Non-pigmented ciliary epithelial cell (primary cell): ENCODE results near the gene SLC9A8.
"Not testable (repeated sequence)": the region's sequence is repeated elsewhere in the genome, so short reads cannot be mapped to it uniquely, and the experiment has no call there.

Source experiments
- DNase-seq: peaks from one replicate; pipeline ENCODE4 v3.0.0-alpha.2; 2010; ENCODE audit warnings: low read depth

Gene SLC9A8

GRCh38 chr20:49787371-49788357 is 25.0 kb upstream of the SLC9A8 start:
- no peak for DNase-seq

DNA sequence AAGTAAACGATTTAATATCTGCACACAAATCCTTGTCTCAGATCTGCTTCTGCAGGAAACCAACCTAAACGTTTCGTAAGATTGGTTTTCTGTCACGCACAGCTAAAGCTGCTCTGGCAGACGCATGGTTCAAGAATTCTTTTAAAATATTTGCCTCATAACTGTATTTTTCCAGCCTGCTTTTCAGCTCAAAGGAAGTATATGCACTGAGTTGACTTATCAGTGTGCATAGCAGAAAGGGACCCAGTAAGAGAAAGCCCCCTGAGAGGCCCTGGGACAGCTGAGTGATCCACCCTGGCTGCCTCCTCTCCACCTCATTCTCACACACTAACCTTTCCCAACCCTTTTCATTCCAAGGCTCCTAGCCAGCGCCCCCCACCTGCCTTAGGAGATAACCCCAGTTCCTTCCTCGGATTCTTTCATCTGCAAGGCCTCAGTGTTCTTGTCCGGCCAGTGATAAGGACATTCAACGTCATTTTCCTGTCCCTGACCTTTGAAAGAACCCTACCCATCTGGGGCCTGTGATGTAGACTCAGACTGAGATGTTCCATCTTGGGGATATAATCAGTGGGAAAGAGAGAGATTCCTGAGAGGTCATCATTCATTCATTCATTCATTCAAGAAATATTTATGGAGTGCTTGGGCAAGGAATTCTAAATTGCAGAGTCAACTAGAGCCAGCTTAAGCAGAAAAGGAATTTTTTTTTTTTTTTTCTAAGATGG is 22.4 kb upstream of the SLC9A8 start:
- DNase-seq, result no peak

DNA sequence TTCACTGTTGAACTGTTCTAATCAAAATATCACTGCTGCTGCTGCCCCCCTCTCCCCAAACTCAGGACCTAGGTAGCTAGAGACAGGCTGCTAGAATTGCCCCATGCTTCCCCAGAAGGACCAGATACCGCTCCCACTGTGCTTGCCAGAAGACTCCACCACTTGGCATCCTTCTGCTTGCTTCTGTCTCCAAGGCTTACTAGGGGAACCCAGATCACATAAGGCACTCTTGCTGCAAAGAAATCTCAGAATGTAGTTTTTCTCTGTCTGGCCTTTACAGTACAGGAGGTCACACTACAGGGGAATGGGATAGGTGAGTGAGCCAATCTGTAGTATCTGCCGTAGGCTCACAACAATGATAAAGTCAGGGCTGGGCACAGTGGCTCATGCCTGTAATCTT is 21.5 kb upstream of the SLC9A8 start:
- DNase-seq, result no peak

GRCh38 chr20:49792006-49792405 is 20.6 kb upstream of the SLC9A8 start:
- no peak for DNase-seq

DNA sequence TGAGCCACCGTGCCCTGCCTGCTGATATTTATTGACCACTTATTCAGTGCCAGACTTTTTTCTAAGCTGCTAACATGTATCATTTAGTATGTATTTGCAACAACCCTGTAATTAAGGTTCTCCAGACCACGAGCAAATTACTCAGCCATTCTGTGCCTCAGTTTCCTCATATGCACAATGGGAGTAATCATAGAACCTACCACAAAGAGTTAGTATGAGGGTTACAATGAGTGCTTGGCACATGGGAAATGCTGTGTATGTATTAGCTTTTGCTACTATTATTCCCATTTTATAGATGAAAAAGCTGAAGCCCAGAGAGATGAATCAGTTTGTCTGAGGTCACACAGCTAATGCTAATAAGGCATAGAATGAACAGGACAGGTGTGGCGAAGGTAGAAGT is 20.0 kb upstream of the SLC9A8 start:
- no peak for DNase-seq

- no peak for DNase-seq
These were observed 18.1 kb upstream of the SLC9A8 start for GRCh38 chr20:49794336-49795134.

DNA sequence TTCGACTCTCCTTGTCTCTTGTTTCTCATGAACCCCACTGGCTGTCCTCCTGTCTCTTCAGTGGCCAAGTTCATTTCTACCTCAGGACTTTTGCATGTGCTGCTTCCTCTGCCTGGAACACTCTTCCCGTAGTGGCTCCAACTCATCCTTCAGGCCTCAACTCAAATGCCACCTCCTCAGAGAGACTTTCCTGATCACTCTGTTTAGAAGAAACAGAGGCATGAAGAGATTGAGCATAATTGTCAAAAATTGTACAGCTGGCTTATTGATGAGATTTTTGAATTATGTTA is 17.5 kb upstream of the SLC9A8 start:
- no peak for DNase-seq

GRCh38 chr20:49796600-49797343 is 15.9 kb upstream of the SLC9A8 start:
- no peak for DNase-seq

GRCh38 chr20:49797344-49797615 is 15.3 kb upstream of the SLC9A8 start:
- no peak for DNase-seq

DNA sequence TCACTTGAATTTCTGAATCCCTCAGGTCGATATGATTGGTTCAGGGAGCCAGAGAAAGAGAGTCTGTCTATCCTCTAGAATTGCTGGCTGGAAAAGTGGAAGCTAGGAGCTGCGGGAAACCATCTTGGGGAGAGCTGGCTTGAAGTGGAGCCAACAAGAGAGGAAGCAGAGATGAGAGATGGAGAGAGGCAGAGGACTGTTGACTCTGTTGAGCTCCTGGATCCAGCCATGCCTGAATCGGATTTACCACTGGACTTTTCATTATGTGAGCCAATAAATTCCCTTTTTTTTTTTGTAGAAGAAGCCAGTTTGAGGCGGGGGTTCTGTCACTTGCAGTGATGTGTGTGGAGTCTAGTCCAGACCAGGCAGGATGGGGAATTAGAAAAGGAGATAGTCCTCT is 13.9 kb upstream of the SLC9A8 start:
- no peak for DNase-seq

GRCh38 chr20:49799698-49800097 is 12.9 kb upstream of the SLC9A8 start:
- no peak for DNase-seq

DNA sequence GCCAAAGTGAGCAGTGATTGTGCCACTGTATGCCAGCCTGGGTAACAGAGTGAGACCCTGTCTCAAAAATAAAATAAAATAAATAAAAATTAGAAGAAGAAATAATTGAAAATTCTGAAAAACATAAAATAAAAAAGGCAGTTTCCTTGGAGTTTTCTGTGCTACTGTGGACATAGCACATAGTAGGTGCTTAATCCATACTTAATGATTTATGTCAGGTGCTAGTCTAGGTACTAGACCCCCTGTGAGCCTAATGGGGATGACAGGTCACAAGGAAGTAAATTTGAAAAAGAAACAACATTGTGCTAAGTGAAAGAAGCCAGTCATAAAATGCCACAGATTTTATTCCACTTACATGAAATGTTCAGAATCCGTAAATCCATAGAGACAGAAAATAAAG is 9.2 kb upstream of the SLC9A8 start:
- no peak for DNase-seq

- DNase-seq, result no peak
These were observed 8.3 kb upstream of the SLC9A8 start for GRCh38 chr20:49804364-49804763.

DNA sequence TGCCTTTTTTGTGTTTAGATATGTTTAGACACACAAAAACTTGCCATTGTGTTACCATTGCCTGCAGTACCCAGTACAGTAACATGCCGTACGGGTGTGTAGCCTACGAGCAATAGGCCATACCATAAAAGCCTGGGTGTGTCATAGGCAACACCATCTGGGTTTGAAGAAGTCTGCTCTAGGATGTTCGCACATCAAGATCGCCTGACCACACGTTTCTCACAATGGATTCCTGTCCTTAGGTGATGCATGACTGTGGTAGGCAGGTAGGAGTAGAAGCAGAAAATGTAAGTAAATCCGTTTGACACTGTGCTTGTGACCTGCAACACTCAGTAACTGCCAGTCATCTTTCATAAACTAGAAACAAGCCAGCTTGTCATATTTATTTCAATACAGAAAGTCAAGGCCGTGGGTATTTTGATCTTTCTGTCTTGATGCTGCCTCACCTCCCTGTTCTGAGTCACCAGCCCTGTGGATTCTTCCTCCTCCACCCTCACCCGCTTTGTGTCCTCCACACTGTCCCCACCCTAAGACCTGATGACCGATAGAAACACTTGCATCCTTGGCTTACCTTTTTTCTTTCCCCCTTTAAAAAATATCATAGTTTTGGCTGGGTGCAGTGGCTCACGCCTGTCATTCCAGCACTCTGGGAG is 7.3 kb upstream of the SLC9A8 start:
- not testable (repeated sequence) for DNase-seq

DNA sequence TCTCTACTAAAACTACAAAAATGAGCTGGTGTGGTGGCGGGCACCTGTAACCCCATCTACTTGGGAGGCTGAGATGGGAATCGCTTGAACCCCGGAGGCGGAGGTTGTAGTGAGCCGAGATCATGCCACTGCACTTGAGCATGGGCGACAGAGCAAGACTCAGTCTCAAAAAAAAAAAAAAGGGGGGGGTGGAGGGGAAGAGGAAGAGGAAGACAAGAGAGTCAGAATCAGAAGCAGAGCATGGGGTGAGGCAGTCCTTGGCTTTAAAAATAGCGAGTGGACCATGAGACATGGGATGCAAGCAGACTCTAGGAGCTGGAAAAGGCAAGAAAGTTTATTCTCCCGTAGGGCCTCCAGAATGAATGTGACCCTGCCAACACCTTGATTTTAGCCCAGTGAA is 3.9 kb upstream of the SLC9A8 start:
- DNase-seq, result no peak

- DNase-seq, result no peak
These were observed 2.7 kb upstream of the SLC9A8 start for GRCh38 chr20:49809803-49810359.

DNA sequence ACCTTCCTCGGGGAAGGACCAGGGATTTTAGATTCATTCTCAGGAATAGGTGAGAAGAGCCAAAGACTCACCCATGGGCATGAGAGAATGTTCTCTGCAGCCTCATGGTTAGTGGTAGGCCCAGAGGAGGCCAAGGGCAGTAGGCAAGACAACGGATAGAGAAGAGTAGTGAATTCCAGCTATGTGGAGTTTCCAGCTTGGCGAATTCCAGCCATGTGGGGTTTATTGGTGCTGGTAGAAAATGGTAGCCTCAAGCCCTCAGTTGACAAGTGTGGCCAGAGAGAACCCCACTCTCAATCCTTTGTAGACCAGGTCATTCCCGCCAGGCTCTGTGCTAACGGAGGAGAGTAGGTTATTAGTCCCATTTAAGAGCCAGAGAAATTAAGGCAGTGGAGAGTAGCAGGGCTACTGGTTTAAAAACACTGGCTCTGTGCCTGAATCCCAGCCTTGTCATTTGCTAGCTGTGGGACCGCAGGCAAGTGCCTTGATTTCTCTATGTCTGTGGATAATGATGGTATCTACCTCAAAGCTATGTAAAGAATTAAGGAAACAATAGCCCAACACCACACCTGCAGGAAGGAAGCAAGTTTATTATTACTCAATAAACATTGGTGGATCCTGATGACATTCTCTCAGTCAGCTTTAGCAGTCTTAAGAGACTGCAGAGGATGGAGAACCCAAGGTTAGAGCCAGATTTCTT is 2.0 kb upstream of the SLC9A8 start:
- no peak for DNase-seq

GRCh38 chr20:49811825-49812506 is 662 bp upstream of the SLC9A8 start:
- DNase-seq, result no peak

GRCh38 chr20:49813305-49813974 is 812 bp downstream of the SLC9A8 start:
- no peak for DNase-seq
